ENCODE results near the gene TASOR.

GRCh38 chr3:56704706-56705105 lies 21.6 kb upstream of the TASOR start:
- TF ChIP-seq CTCF (IDR thresholded peaks at IDR 0.05; ENCODE audit: insufficient read depth, low read length, poor library complexity, severe bottlenecking): no peak
- no peak for TF ChIP-seq EZH2phosphoT487 (conservative IDR thresholded peaks at IDR 0.05; ENCODE audit: low read length)
